NCI-H446 treated with DMSO at 0.1 percent for 48 hours (cell line): ENCODE results near the gene SEMA3A.
"Not testable (repeated sequence)": the region's sequence is repeated elsewhere in the genome, so short reads cannot be mapped to it uniquely, and the experiment has no call there.

Experiments used
- DNase-seq: peaks from one replicate; lab custom pipeline; 2025; lab: John Stamatoyannopoulos, UW

Gene SEMA3A

GRCh38 chr7:84062489-84062901 is 132.1 kb downstream of the SEMA3A start:
- DNase-seq = not testable (repeated sequence)

DNA sequence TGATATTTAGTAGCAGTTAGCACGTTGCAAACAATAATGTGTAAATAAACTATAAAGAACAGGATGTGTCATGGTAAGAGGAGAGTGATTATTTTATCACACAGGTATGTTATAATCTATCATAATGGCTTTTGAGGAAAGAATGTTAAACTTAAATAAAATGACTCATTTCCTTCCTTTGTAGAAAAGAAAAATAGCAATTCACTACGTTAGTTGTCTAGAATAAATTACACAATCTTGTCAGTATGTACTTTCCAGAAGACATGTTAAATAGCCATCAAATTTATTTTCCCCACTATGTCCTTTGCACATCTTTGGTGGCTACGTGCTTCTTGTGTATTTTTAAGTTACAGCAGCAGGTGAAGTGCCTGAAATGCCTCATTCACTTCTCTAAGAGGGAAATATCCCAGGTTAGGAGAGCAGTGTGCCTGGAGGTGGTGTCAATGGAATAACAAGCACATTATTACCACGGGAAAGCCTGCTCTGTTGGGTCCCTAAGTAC is 133.8 kb downstream of the SEMA3A start:
- no peak for DNase-seq

GRCh38 chr7:84060000-84060399 is 134.6 kb downstream of the SEMA3A start:
- no peak for DNase-seq

- DNase-seq = no peak
Measured at GRCh38 chr7:84058311-84059076, 136.1 kb downstream of the SEMA3A start.

DNA sequence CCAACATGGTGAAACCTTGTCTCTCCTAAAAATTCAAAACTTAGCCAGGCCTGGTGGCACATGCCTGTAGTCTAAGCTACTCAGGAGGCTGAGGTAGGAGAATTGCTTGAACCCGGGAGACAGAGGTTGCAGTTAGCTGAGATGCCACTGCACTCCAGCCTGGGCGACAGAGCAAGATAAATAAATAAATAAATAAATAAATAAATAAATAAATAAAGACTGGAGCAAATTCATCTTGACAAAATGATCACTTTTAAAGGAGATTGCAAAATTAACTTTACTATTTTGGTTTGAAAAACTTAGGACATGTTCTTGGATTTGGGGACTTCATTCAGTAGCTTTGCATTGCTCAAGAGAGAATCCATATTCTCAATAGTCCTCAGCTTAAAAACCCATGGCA is 137.0 kb downstream of the SEMA3A start:
- no peak for DNase-seq

GRCh38 chr7:84055904-84056605 is 138.5 kb downstream of the SEMA3A start:
- DNase-seq = no peak

DNA sequence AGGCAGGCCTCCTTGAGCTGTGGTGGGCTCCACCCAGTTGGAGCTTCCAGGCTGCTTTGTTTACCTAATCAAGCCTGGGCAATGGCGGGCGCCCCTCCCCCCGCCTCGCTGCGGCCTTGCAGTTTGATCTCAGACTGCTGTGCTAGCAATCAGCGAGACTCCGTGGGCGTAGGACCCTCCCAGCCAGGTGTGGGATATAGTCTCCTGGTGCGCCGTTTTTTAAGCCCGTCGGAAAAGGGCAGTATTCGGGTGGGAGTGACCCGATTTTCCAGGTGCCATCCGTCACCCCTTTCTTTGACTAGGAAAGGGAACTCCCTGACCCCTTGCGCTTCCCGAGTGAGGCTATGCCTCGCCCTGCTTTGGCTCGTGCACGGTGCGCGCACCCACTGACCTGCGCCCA is 139.4 kb downstream of the SEMA3A start:
- DNase-seq = not testable (repeated sequence)

DNA sequence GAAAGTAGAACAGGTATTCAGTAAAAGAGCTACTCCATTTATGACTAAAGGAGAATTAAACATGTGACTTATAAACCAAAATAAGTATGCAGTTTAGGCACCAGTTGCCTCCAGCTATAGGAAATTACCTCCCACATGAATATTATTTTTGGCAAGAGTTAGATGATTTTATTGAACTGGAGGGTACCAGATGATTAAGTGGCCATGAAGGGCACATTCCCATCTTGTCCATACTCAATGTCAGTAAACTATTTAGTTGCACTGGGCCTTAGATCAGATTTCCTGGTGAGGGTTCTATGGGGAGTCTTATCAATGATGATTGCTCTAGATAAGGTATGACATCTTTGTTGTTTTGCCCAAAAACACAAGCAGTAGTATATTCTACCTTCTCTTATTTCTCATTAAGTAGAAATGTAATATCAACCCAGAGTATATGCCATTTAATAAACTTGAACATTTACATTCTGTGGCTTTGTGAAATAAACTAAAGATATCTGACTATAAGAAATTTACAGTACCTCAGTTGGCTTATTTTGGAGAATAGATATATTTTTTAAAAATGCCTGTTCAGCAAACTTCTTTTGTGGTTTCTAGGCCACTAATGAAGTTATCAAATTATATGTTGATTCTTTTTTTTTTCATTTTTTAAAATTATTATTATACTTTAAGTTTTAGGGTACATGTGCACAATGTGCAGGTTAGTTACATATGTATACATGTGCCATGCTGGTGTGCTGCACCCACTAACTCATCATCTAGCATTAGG is 145.3 kb downstream of the SEMA3A start:
- no peak for DNase-seq

- no peak for DNase-seq
Measured at GRCh38 chr7:84047085-84047484, 147.5 kb downstream of the SEMA3A start.

GRCh38 chr7:84044834-84045233 is 149.8 kb downstream of the SEMA3A start:
- DNase-seq = no peak

DNA sequence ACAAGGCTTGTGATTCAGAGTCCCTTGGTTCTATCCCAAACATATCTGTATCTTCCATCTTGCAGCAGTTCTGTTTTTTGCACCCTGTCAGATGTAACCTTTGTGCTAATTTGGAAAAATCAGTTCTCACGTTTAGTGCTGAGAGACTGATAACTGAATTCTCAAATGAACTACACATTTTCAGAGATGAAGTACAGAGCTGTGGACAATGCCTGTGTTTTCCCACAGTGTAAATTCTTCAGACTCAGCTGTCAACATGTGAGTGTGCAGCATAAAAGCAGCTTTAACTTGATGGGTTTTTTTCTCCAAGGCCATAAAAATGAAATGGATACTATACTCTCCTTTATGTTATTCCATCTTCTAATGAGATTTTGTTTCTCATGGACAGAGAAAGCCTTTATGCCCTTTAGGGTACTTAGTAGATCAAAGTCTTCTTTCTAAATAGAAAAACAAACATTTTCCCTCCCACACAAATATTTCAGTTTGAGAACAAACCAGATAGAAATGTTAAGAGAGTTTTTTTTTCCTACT is 150.9 kb downstream of the SEMA3A start:
- DNase-seq = no peak

DNA sequence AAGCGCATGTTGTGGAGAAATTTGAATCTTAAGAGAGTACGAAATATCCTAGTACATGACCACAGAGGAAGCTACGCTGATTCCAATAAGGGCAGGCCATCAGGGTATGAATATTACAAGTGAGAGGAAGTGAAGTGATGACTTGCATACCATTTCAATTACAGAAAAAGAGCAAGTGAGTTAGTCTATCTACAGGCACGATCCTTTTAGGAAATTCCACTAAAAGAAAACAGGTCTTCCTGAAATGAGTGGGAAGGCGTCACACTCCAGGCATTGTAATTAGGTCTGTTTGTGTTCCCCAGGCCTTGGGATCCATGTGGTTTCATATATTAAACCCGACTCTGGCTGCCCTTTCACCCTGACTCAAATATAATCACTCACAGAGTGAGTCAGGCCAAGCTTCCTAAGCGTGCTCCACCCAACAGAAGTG is 152.5 kb downstream of the SEMA3A start:
- DNase-seq = no peak

DNA sequence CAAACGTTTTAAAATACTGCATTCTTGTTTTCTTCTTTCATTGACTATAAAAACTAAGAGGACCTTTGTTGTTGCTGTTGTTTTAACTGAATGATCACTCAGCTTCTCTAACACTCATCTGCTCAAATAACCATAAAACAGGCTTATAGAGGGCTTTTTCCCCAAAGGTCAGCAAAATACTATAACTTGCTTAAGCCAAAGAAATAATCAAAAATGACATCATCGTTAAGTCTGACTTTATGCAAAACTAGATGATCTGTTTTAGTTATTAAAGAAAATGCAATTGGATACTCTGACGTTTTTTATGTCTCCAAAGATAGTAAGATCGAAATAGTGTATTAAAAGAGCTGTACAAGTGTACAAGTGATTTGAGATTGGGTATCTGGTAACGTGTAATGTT is 152.9 kb downstream of the SEMA3A start:
- no peak for DNase-seq

GRCh38 chr7:84040355-84040754 is 154.2 kb downstream of the SEMA3A start:
- DNase-seq = no peak

DNA sequence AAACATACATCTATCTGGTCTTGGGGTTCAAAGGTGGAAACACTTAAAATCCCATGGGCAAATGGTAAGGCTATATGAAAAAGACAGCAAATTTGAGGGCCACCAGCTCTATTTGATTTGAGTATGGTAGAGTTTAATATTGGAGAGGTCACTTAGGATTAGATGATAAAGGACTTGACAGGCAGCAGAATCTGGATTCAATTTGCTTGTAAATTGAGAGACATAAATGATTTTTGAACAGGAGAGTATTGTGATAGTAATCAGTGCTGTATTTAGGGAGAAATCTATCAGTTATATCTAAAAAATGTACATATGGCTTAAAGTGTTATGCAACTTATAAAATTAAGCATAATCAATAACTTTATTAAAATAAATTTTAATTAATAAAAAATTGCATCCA is 155.2 kb downstream of the SEMA3A start:
- DNase-seq = no peak

DNA sequence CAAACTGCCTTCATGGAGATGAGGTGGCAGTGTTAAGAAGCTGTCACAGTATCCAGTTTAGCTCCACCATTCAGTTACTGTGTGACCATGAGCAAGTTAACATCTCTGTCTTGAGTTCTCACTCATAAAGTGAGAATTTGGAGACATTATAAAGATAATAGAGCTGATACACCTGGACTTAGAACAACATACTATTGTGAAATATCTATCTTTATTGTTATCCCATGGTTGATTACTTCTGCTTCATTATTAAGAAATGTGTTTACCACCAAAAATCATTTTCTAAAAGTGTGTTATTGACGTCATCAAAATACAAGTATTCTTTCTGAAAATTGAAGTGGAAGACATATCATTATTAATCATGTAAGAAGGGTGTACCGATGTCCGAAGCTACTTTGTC is 166.9 kb downstream of the SEMA3A start:
- DNase-seq = no peak

- DNase-seq = peak; percentile 72
Measured at GRCh38 chr7:84025332-84025927, 169.2 kb downstream of the SEMA3A start.

DNA sequence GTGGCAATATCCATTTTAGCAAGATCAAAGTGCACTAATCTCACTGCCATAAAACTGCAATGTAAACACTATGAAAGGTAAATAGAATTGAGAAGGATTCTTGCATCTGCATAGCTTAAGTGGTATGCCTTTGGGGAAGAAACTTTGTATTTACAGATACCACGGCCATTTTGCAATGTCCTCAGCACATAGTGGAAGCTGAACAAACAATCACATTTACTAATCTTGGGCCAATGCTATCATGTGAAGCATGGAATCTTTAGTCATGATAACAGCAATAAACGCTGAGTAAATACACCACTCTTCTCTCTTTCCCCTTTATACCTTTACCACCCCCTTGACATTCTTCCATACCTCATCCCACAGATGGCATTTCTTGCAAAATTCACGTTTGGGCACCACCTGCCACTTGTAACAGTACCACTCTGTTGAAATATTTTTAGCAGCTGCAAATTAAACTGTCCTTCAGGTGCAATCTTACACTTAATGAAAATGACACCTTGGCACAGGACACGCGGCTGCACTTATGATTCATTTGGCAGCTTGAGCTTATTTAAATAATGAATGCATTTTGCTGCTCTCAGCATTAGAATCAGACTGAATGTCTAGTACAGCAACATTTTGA is 171.8 kb downstream of the SEMA3A start:
- DNase-seq = peak; percentile 6

GRCh38 chr7:84022009-84022408 is 172.6 kb downstream of the SEMA3A start:
- DNase-seq = no peak

DNA sequence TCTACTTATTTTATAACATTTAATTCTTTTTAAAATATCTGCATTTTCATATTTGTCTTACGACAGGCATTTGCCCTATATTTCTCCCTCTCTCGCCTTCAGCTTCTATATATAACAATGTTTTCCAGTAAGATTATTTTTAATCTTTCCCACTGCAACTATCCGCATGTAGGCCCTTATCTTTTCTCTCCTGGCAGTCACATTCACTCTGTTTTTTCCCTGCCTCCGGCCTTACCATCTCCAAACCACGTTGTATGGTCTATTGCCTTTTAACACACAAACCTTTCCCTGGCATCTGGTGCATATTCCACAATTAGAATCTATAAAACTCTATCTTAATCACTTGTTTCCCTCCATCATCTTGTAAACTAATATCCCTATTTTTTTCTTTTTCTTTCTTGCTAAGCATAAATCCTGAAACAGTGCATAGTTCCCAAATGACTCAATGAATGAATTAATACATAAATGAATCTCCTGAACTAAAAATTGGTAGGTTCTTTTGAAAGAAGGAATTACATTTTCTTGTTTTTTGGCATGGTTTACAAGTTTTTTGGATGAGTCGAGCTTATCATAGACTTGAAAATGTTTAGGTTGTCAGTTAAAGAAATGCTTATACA is 173.2 kb downstream of the SEMA3A start:
- peak; percentile 3 for DNase-seq

- no peak for DNase-seq
Measured at GRCh38 chr7:84017651-84018050, 176.9 kb downstream of the SEMA3A start.
